Gastroesophageal sphincter (tissue), 4 donors: ENCODE measurements around the gene HELB. TPM values are rescaled to one million over a fixed set of nuclear protein-coding genes. Genes with fewer than 3 reads are reported as not detected.

Experiments
- ATAC-seq: fragments of 150-250 bp; one replicate; pipeline ENCODE4 v1.9.1; 2016; ENCODE audit warnings: mild to moderate bottlenecking, moderate library complexity
- H3K27ac ChIP-seq, 4 donors: fragments of 200-600 bp; sonication (generic) in 3 of 4; 1 replicate in 3 of 4; 2 replicates in 1 of 4; pipeline ENCODE4 v1.5.1; 2016 to 2019
- H3K27me3 ChIP-seq: fragments of 200-600 bp; sonication (generic); one replicate; pipeline ENCODE4 v1.5.1; 2019
- H3K36me3 ChIP-seq, 2 donors: fragments of 200-600 bp; sonication (generic); one replicate each; pipeline ENCODE4 v1.5.1; 2019; ENCODE audit warnings: control low read depth in 1 of 2
- H3K4me1 ChIP-seq, 3 donors: fragments of 200-600 bp; sonication (generic); 1 replicate in 2 of 3; 2 replicates in 1 of 3; pipeline ENCODE4 v1.5.1; 2016 to 2019; ENCODE audit warnings: control low read depth in 2 of 3
- H3K4me3 ChIP-seq, 2 donors: fragments of 200-600 bp; sonication (generic); one replicate each; pipeline ENCODE4 v1.5.1; 2019; ENCODE audit warnings: mild to moderate bottlenecking in 1 of 2, moderate library complexity in 1 of 2
- H3K9me3 ChIP-seq, 3 donors: fragments of 200-600 bp; sonication (generic); one replicate each; pipeline ENCODE4 v1.5.1; 2017 to 2019; ENCODE audit warnings: control low read depth in 2 of 3
- EP300 ChIP-seq: sonication (generic); formaldehyde crosslinking; IDR thresholded peaks from one replicate; pipeline ENCODE4 v1.6.1; 2017; ENCODE audit warnings: antibody characterized with exemption, mild to moderate bottlenecking
- POLR2A ChIP-seq, 2 donors: fragments of 450-650 bp; IDR thresholded peaks; one replicate each; pipeline ENCODE4 v1.6.1; 2017; ENCODE audit warnings: antibody characterized with exemption in 2 of 2, mild to moderate bottlenecking in 2 of 2, moderate library complexity in 1 of 2
- POLR2AphosphoS5 ChIP-seq: sonication (generic); formaldehyde crosslinking; IDR thresholded peaks from one replicate; pipeline ENCODE4 v1.6.1; 2017; ENCODE audit warnings: antibody characterized with exemption
- WGBS, 2 donors: methylation state at CpG; one replicate each; pipeline ENCODE4 v1.1.5; 2018; ENCODE audit warnings: low coverage in 1 of 2; 5-methylcytosine and 5-hydroxymethylcytosine counted together
- total RNA-seq, 4 donors: library from RNA; depleted of rRNA; stranded (reverse); fragments of >200 nt; gene quantifications; one replicate each; pipeline ENCODE4 v1.1.0, GENCODE V29; 2016
- TF ChIP-seq, protein P1 (sequence below), 4 experiments: fragments of 200-600 bp in 2 of 4; fragments of 450-650 bp in 2 of 4; sonication (generic) in 1 of 4; IDR thresholded peaks; one replicate each; pipeline ENCODE4 v1.5.1; 2017 to 2019; ENCODE audit warnings: antibody characterized with exemption in 4 of 4, mild to moderate bottlenecking in 2 of 4, moderate library complexity in 2 of 4

The HELB gene
- total RNA-seq, 4 donors from 2014 or later = 0.78 to 3.0 (median 1.5) TPM

DNA sequence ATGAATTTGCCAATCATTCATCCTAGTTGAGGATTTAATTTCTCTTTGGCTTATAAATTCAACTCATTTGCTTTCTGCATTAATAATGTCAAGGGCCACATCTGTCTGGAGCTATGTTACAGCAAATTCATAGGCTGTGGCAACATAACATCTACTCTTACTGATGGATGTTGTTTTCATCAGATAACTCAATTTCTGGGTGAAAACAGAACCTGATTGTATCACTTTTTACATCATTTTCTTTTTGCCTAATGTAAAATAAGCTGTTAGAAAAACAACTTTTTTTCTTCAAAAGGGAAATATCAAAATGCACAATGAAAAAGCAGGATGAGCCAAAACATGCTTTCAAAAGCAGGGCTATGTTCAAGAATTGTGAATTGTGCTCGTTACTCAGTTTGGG is 73.3 kb downstream of the HELB start:
- no peak for TF ChIP-seq EP300
- TF ChIP-seq POLR2A (IDR thresholded peaks at IDR 0.05) = no peak
- TF ChIP-seq, protein P1, sequence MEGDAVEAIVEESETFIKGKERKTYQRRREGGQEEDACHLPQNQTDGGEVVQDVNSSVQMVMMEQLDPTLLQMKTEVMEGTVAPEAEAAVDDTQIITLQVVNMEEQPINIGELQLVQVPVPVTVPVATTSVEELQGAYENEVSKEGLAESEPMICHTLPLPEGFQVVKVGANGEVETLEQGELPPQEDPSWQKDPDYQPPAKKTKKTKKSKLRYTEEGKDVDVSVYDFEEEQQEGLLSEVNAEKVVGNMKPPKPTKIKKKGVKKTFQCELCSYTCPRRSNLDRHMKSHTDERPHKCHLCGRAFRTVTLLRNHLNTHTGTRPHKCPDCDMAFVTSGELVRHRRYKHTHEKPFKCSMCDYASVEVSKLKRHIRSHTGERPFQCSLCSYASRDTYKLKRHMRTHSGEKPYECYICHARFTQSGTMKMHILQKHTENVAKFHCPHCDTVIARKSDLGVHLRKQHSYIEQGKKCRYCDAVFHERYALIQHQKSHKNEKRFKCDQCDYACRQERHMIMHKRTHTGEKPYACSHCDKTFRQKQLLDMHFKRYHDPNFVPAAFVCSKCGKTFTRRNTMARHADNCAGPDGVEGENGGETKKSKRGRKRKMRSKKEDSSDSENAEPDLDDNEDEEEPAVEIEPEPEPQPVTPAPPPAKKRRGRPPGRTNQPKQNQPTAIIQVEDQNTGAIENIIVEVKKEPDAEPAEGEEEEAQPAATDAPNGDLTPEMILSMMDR (IDR thresholded peaks at IDR 0.05) = no peak
- TF ChIP-seq POLR2AphosphoS5 = no peak
- Histone ChIP-seq H3K27ac (no peak overlapping the region), H3K4me3 (no peak overlapping the region), H3K9me3 (no peaks in the 10 kb centered on the region), H3K27me3 (no peaks in the 10 kb centered on the region), H3K4me1 (no peaks in the 10 kb centered on the region), H3K36me3 (peaks cover 0 to 32% of the 10 kb centered on the region in 2 donors)
- WGBS, 2 donors = 88 to 91% methylated on average over 1 of the region's 1 CpG
- no peak for ATAC-seq

DNA sequence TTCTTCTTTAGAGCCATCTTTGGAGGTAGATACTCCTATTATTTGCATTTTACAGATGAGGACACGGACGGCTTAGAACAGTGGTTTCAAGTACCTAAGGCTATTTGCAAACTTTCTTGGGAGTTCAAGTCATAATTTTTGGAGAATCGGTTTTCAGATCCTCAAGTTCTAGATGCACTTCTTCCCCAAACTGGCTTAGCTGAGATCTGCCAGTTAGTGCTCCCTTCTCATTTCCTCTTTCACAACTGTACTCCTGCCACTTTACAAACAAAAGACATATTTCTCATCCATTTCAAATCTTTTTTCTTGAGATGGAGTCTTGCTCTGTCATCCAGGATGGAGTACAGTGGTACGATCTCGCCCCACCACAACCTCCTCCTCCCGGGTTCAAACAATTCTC is 77.3 kb downstream of the HELB start:
- H3K4me1 ChIP-seq = no peaks in the 10 kb centered on the region
- 87 to 95% methylated on average over 6 of the region's 6 CpGs for WGBS, 2 donors
- H3K27ac ChIP-seq = no peak overlapping the region
- H3K9me3 ChIP-seq = no peaks in the 10 kb centered on the region
- ATAC-seq = no peak
- H3K4me3 ChIP-seq = no peak overlapping the region
- TF ChIP-seq, protein P1 (IDR thresholded peaks at IDR 0.05) = no peak
- TF ChIP-seq POLR2A (IDR thresholded peaks at IDR 0.05) (no peak), POLR2AphosphoS5 (no peak), EP300 (no peak)
- peaks cover 0 to 24% of the 10 kb centered on the region in 2 donors for H3K36me3 ChIP-seq
- H3K27me3 ChIP-seq = no peaks in the 10 kb centered on the region

GRCh38 chr12:66380769-66381535 is 78.7 kb downstream of the HELB start:
- 95 to 98% methylated on average over 5 of the region's 5 CpGs for WGBS, 2 donors
- TF ChIP-seq POLR2AphosphoS5 = no peak
- TF ChIP-seq EP300 = no peak
- no peak for TF ChIP-seq POLR2A (IDR thresholded peaks at IDR 0.05)
- TF ChIP-seq, protein P1 (IDR thresholded peaks at IDR 0.05) = no peak
- H3K27ac ChIP-seq = no peak overlapping the region

GRCh38 chr12:66387117-66387516 is 84.8 kb downstream of the HELB start:
- no peaks in the 10 kb centered on the region for H3K9me3 ChIP-seq

More at GRCh38 chr12:66380769-66381535, 78.7 kb downstream of the HELB start:
- no peaks in the 10 kb centered on the region for H3K9me3 ChIP-seq
- ATAC-seq = no peak
- no peak overlapping the region for H3K4me3 ChIP-seq
- peaks cover 0 to 24% of the 10 kb centered on the region in 2 donors for H3K36me3 ChIP-seq
- no peaks in the 10 kb centered on the region for H3K4me1 ChIP-seq
- no peaks in the 10 kb centered on the region for H3K27me3 ChIP-seq

More at GRCh38 chr12:66387117-66387516, 84.8 kb downstream of the HELB start:
- TF ChIP-seq POLR2AphosphoS5 (no peak), POLR2A (IDR thresholded peaks at IDR 0.05) (no peak), EP300 (no peak)
- TF ChIP-seq, protein P1 (IDR thresholded peaks at IDR 0.05) = no peak
- no peak for ATAC-seq
- no peaks in the 10 kb centered on the region for H3K4me1 ChIP-seq
- WGBS, 2 donors = 100% methylated on average over 1 of the region's 1 CpG
- no peak overlapping the region for H3K27ac ChIP-seq
- peaks cover 0 to 15% of the 10 kb centered on the region in 2 donors for H3K36me3 ChIP-seq
- no peak overlapping the region for H3K4me3 ChIP-seq
- H3K27me3 ChIP-seq = no peaks in the 10 kb centered on the region

Other genes starting within 250 kb of the HELB start
- gene LLPH, start 171.7 kb upstream of the HELB start, total RNA-seq = 10 to 100 TPM in 2 of 4 donors, 1 to 10 TPM in 2; 5.0 to 17.5 (median 9.5) TPM
- gene TMBIM4, start 132.5 kb upstream of the HELB start, total RNA-seq = 100 to 1,000 TPM; 150 to 162 (median 156) TPM
- 10 to 100 TPM in 3 of 4 donors, 1 to 10 TPM in 1; 7.8 to 18.7 (median 14.8) TPM for gene IRAK3, start 113.3 kb upstream of the HELB start, total RNA-seq